Body of pancreas (tissue), 4 donors: ENCODE results near the gene YWHAE.

Experiments
- POLR2A ChIP-seq, 3 donors: fragments of 450-650 bp; IDR thresholded peaks; one replicate each; pipeline ENCODE4 v1.6.1; 2016; ENCODE audit warnings: antibody characterized with exemption in 3 of 3, mild to moderate bottlenecking in 2 of 3
- TF ChIP-seq, protein P1 (sequence below), 7 experiments: fragments of 450-650 bp in 4 of 7; fragments of 200-600 bp in 3 of 7; sonication (generic) in 3 of 7; IDR thresholded peaks; one replicate each; pipeline ENCODE4 v1.5.1; 2016 to 2019; ENCODE audit warnings: antibody characterized with exemption in 7 of 7

DNA sequence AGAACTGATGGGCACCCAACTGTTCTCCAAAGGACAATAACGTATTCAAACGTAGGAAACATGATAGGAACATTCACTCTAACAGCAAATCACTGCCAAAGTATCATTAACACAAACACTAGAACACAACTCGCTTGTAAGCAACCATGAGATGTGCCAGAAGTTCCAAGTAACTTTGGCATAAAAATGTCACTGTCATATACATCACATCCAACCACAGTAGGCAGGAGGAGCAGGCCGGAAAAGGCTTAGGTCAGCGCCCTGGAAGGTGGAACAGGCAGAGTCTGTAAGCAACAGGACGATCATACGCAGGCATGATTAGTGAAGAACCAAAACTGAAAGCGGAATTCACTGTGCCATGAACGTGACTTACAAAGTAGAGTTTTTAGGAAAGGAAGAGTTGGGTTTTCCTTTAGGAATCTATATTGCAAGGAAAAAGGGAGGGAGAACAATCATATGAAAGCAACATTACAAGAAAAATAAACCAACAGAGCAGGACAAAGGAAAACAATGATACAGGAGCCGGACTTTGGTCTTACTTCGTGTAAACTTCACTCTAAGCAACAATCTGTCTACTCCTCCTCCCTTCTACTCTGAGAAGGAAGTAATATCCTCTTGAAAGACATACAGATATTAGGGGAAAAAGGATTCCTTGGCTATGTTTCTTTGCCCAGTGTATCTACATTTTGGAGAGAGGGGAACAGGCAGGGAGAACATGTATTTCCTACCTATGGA is 52.3 kb downstream of the YWHAE start:
- TF ChIP-seq, protein P1, sequence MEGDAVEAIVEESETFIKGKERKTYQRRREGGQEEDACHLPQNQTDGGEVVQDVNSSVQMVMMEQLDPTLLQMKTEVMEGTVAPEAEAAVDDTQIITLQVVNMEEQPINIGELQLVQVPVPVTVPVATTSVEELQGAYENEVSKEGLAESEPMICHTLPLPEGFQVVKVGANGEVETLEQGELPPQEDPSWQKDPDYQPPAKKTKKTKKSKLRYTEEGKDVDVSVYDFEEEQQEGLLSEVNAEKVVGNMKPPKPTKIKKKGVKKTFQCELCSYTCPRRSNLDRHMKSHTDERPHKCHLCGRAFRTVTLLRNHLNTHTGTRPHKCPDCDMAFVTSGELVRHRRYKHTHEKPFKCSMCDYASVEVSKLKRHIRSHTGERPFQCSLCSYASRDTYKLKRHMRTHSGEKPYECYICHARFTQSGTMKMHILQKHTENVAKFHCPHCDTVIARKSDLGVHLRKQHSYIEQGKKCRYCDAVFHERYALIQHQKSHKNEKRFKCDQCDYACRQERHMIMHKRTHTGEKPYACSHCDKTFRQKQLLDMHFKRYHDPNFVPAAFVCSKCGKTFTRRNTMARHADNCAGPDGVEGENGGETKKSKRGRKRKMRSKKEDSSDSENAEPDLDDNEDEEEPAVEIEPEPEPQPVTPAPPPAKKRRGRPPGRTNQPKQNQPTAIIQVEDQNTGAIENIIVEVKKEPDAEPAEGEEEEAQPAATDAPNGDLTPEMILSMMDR (IDR thresholded peaks at IDR 0.05): no peak
- no peak for TF ChIP-seq POLR2A (IDR thresholded peaks at IDR 0.05)
